ENCODE measurements around the gene DYNC2H1.
A peak's percentile ranks its signal among the peaks of the same experiment; 100 is the strongest.

The DYNC2H1 gene

GRCh38 chr11:103108933-103109817, at the start of gene DYNC2H1:
TSS of gene DYNC2H1 (plus strand) at chr11:103109426. CDS start at chr11:103109575, 149 bp downstream.
- no peaks in the 10 kb centered on the region for H3K36me3 ChIP-seq (ENCODE audit: insufficient read depth)
- H3K27me3 ChIP-seq (ENCODE audit: insufficient read depth, low read depth), result no peaks in the 10 kb centered on the region
- H3K79me2 ChIP-seq (ENCODE audit: insufficient read depth, low read depth), result no peaks in the 10 kb centered on the region
- peak within 1 kb of the TSS; percentile 47; the same call in 1 of the 2 replicates for H3K27ac ChIP-seq
- peak within 1 kb of the TSS; percentile 95 for H2AFZ ChIP-seq (ENCODE audit: low read depth)
- H3K4me3 ChIP-seq (IDR thresholded peaks at IDR 0.05; ENCODE audit: insufficient read depth, low read depth, low read length), result no peak within 1 kb of the TSS
- peaks cover 6% of the 10 kb centered on the region for H3K4me1 ChIP-seq (ENCODE audit: low read depth, poor library complexity, severe bottlenecking)
- H3K9ac ChIP-seq, result peak within 1 kb of the TSS; percentile 64
- H3K4me2 ChIP-seq, result peak within 1 kb of the TSS; percentile 63
- TF ChIP-seq CTCF (conservative IDR thresholded peaks at IDR 0.05; ENCODE audit: low read depth, low read length), result 0 out of 2 replicates have a peak, but pooled peaks have one; percentile 18
- no peaks in the 10 kb centered on the region for H4K20me1 ChIP-seq (ENCODE audit: insufficient read depth)

- Histone ChIP-seq H3K4me3 (IDR thresholded peaks at IDR 0.05; ENCODE audit: insufficient read depth, low read depth, low read length) (no peak overlapping the region), H2AFZ (ENCODE audit: low read depth) (no peak overlapping the region), H3K27ac (no peak overlapping the region), H4K20me1 (ENCODE audit: insufficient read depth) (no peaks in the 10 kb centered on the region), H3K36me3 (ENCODE audit: insufficient read depth) (no peaks in the 10 kb centered on the region), H3K4me2 (no peak overlapping the region), H3K4me1 (ENCODE audit: low read depth, poor library complexity, severe bottlenecking) (peaks cover 2% of the 10 kb centered on the region), H3K79me2 (ENCODE audit: insufficient read depth, low read depth) (no peaks in the 10 kb centered on the region; the same call in 1 of the 2 replicates), H3K9ac (no peak overlapping the region), H3K27me3 (ENCODE audit: insufficient read depth, low read depth) (no peaks in the 10 kb centered on the region)
- TF ChIP-seq CTCF (conservative IDR thresholded peaks at IDR 0.05; ENCODE audit: low read depth, low read length), result no peak
Measured at GRCh38 chr11:103061656-103062055, 47.6 kb upstream of the DYNC2H1 start.

DNA sequence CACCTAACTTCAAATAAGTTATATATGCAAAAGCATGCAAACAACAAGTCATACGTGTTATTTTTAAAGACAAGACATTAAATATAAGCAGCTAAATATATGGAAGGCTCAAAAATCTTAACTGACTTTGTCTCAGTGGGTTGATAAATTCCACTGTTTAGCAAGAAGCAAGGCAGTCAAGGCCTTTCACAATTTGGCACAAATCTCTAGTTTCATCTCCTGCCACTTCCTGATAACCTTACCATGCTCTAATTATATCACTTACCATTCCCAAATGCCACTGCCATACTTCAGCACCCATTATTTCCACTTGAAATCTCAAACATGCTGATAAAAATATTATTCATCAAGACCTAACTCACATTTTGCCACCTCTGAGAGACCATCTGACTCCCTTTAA, 42.1 kb upstream of the DYNC2H1 start:
- no peak for TF ChIP-seq CTCF (conservative IDR thresholded peaks at IDR 0.05; ENCODE audit: low read depth, low read length)
- H3K4me3 ChIP-seq (IDR thresholded peaks at IDR 0.05; ENCODE audit: insufficient read depth, low read depth, low read length), result no peak overlapping the region
- H3K27ac ChIP-seq, result no peak overlapping the region
- H2AFZ ChIP-seq (ENCODE audit: low read depth), result no peak overlapping the region
- peaks cover 3% of the 10 kb centered on the region; the same call in 1 of the 2 replicates for H4K20me1 ChIP-seq (ENCODE audit: insufficient read depth)
- H3K27me3 ChIP-seq (ENCODE audit: insufficient read depth, low read depth), result no peaks in the 10 kb centered on the region
- H3K36me3 ChIP-seq (ENCODE audit: insufficient read depth), result no peaks in the 10 kb centered on the region
- H3K4me2 ChIP-seq, result peak overlapping the region; percentile 17
- H3K4me1 ChIP-seq (ENCODE audit: low read depth, poor library complexity, severe bottlenecking), result peaks cover 40% of the 10 kb centered on the region
- H3K9ac ChIP-seq, result no peak overlapping the region
- peaks cover 24% of the 10 kb centered on the region; the same call in 1 of the 2 replicates for H3K79me2 ChIP-seq (ENCODE audit: insufficient read depth, low read depth)

DNA sequence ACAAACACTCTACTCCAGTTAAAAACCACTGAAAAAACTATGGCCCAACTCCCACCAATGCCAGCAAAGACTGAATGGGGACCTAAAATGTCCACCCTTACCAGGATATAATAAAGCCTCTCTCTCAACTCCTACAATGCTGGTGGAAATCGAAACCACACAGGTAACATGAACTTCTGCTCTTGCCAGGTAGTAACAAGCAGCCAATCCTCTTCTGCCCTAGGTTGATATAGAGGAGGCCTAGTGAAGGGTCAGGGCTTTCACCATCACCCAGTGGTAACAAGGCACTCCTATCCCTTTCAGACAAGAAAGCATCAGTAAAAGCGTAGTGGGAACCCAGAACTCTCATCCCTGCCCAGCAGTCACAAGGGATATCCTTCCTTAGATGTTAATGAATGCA, 39.9 kb upstream of the DYNC2H1 start:
- peaks cover 3% of the 10 kb centered on the region; the same call in 1 of the 2 replicates for H4K20me1 ChIP-seq (ENCODE audit: insufficient read depth)
- 0 out of 2 replicates have a peak overlapping the region, but pooled peaks have one; percentile 41 for H3K4me2 ChIP-seq
- no peak overlapping the region for H3K9ac ChIP-seq
- no peak for TF ChIP-seq CTCF (conservative IDR thresholded peaks at IDR 0.05; ENCODE audit: low read depth, low read length)
- H2AFZ ChIP-seq (ENCODE audit: low read depth), result no peak overlapping the region
- H3K4me3 ChIP-seq (IDR thresholded peaks at IDR 0.05; ENCODE audit: insufficient read depth, low read depth, low read length), result no peak overlapping the region
- H3K27me3 ChIP-seq (ENCODE audit: insufficient read depth, low read depth), result no peaks in the 10 kb centered on the region
- H3K4me1 ChIP-seq (ENCODE audit: low read depth, poor library complexity, severe bottlenecking), result peaks cover 40% of the 10 kb centered on the region
- H3K27ac ChIP-seq, result no peak overlapping the region
- H3K79me2 ChIP-seq (ENCODE audit: insufficient read depth, low read depth), result peaks cover 24% of the 10 kb centered on the region; the same call in 1 of the 2 replicates
- H3K36me3 ChIP-seq (ENCODE audit: insufficient read depth), result no peaks in the 10 kb centered on the region

Measured in KMS-11 (cell line).